Ectodermal cell (in vitro differentiated cells): ENCODE data around the gene NIBAN1.

Experiments used
- H3K27ac ChIP-seq: 2 replicates; pipeline ENCODE4 v1.7.0; 2013; ENCODE audit warnings: mild to moderate bottlenecking, low read depth, low read length; ENCODE audit not compliant: insufficient read depth, poor library complexity, severe bottlenecking
- H3K27me3 ChIP-seq: 2 replicates; pipeline ENCODE4 v1.7.0; 2013; ENCODE audit warnings: mild to moderate bottlenecking, low read length; ENCODE audit not compliant: insufficient read depth, control insufficient read depth, poor library complexity, severe bottlenecking
- H3K36me3 ChIP-seq: one replicate; pipeline ENCODE4 v1.7.0; 2013; ENCODE audit warnings: low read length; ENCODE audit not compliant: control insufficient read depth, insufficient read depth
- H3K4me1 ChIP-seq: one replicate; pipeline ENCODE4 v1.7.0; 2013; ENCODE audit warnings: low read length; ENCODE audit not compliant: control insufficient read depth, insufficient read depth
- H3K4me3 ChIP-seq: 2 replicates; pipeline ENCODE4 v1.7.0; 2013; ENCODE audit warnings: low read depth, low read length, control low read depth; ENCODE audit not compliant: insufficient read depth
- H3K9me3 ChIP-seq: 2 replicates; pipeline ENCODE4 v1.7.0; 2013; ENCODE audit warnings: mild to moderate bottlenecking, low read length, moderate library complexity; ENCODE audit not compliant: control insufficient read depth
- WGBS, 2 experiments: methylation state at CpG; one replicate each; pipeline ENCODE4 v1.1.7; 2013; ENCODE audit warnings: missing lambda C conversion rate in 2 of 2; 5-methylcytosine and 5-hydroxymethylcytosine counted together

Gene NIBAN1

GRCh38 chr1:184994301-184994700 is 20.0 kb upstream of the NIBAN1 start:
- no peaks in the 10 kb centered on the region for H3K27me3 ChIP-seq
- H3K4me1 ChIP-seq: no peaks in the 10 kb centered on the region
- H3K36me3 ChIP-seq: no peaks in the 10 kb centered on the region
- whole genome bisulfite sequencing, 2 experiments: 89 to 92% methylated on average over 1 of the region's 1 CpG
- no peak overlapping the region for H3K4me3 ChIP-seq
- peaks cover 4% of the 10 kb centered on the region for H3K9me3 ChIP-seq
- H3K27ac ChIP-seq: no peak overlapping the region

GRCh38 chr1:184992271-184992670 is 18.0 kb upstream of the NIBAN1 start:
- no peaks in the 10 kb centered on the region for H3K27me3 ChIP-seq
- peaks cover 4% of the 10 kb centered on the region for H3K9me3 ChIP-seq
- 92 to 94% methylated on average over 3 of the region's 3 CpGs for WGBS, 2 experiments
- no peaks in the 10 kb centered on the region for H3K36me3 ChIP-seq
- H3K4me1 ChIP-seq: no peaks in the 10 kb centered on the region
- no peak overlapping the region for H3K4me3 ChIP-seq
- no peak overlapping the region for H3K27ac ChIP-seq

- no peak overlapping the region for H3K4me3 ChIP-seq
- no peak overlapping the region for H3K27ac ChIP-seq
- H3K36me3 ChIP-seq: no peaks in the 10 kb centered on the region
- peaks cover 4% of the 10 kb centered on the region for H3K9me3 ChIP-seq
- no peaks in the 10 kb centered on the region for H3K4me1 ChIP-seq
- WGBS, 2 experiments: 71 to 93% methylated on average over 1 of the region's 1 CpG
- no peaks in the 10 kb centered on the region for H3K27me3 ChIP-seq
Observed at GRCh38 chr1:184990204-184990603, 15.9 kb upstream of the NIBAN1 start.

DNA sequence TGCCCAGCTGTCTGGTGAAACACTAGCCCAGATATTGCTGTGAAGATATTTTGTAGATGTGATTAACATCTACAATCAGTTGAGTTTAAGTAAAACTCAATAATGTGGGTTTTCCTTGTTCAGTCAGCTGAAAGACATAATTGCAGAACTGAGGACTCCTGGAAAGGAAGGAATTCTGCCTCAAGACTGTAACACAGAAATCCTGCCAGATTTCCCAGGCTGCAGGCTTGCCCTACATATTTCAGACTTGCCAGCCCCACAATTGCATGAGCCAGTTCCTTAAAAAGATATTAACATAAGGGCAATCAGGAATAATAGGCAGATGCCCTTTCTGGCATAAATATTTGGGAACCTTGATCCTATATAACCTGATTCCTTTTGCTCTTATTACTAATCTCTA is 14.2 kb upstream of the NIBAN1 start:
- H3K4me1 ChIP-seq: no peaks in the 10 kb centered on the region
- H3K36me3 ChIP-seq: no peaks in the 10 kb centered on the region
- H3K27me3 ChIP-seq: no peaks in the 10 kb centered on the region
- no peak overlapping the region for H3K4me3 ChIP-seq
- H3K27ac ChIP-seq: no peak overlapping the region
- no peaks in the 10 kb centered on the region for H3K9me3 ChIP-seq

GRCh38 chr1:184987696-184988095 is 13.4 kb upstream of the NIBAN1 start:
- no peak overlapping the region for H3K27ac ChIP-seq
- H3K36me3 ChIP-seq: no peaks in the 10 kb centered on the region
- no peaks in the 10 kb centered on the region for H3K9me3 ChIP-seq
- no peaks in the 10 kb centered on the region for H3K4me1 ChIP-seq
- WGBS, 2 experiments: 93 to 94% methylated on average over 1 of the region's 1 CpG
- H3K4me3 ChIP-seq: no peak overlapping the region
- H3K27me3 ChIP-seq: no peaks in the 10 kb centered on the region

DNA sequence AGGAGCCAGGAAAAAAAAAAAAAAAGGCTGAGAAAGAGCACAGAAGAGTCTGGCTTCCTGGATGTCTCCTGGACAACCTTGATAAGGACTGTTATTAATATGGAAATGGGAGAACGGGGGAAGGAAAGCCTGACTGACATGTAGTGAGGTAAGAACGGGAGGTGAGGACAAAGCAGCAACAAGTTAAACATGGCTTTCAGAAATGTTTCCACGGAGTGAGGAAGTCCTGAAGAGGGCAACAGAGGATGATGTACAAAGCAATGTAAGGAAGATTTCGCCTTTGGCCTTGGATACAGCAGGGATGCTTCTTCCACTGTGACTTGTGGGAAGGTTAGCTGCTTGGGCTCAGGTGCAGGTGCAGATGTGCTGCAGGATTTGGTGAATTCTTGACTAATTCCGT is 11.9 kb upstream of the NIBAN1 start:
- WGBS, 2 experiments: 54 to 62% methylated on average over 5 of the region's 5 CpGs
- Histone ChIP-seq H3K4me3 (no peak overlapping the region), H3K27me3 (no peaks in the 10 kb centered on the region), H3K27ac (no peak overlapping the region), H3K4me1 (no peaks in the 10 kb centered on the region), H3K36me3 (no peaks in the 10 kb centered on the region), H3K9me3 (no peaks in the 10 kb centered on the region)

GRCh38 chr1:184982002-184982954 is 8.0 kb upstream of the NIBAN1 start:
- Histone ChIP-seq H3K9me3 (no peaks in the 10 kb centered on the region), H3K27ac (no peak overlapping the region), H3K4me3 (no peak overlapping the region), H3K36me3 (no peaks in the 10 kb centered on the region), H3K4me1 (no peaks in the 10 kb centered on the region), H3K27me3 (no peaks in the 10 kb centered on the region)
- 59 to 63% methylated on average over 13 to 14 of the region's 14 CpGs for WGBS, 2 experiments

DNA sequence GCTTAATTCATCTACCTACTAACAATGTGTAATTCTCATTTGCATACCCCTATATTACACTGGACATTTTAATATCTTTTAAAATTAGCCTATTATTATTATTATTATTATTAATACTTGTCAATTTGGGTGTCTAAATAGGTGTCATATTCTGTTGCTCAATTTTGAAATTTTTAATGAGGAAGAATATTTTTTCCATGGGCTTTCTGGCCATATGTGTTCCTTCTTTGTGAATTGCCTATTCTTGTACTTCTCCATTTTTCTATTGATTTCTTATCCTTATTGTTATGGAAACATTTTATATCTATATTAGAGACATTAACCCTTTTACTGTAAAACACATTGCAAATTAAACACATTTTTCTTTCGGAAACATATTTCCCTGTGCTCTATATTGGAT is 6.4 kb upstream of the NIBAN1 start:
- no peak overlapping the region for H3K4me3 ChIP-seq
- peaks cover 12% of the 10 kb centered on the region for H3K27me3 ChIP-seq
- WGBS, 2 experiments: 90 to 100% methylated on average over 1 of the region's 1 CpG
- H3K27ac ChIP-seq: no peak overlapping the region
- H3K36me3 ChIP-seq: no peaks in the 10 kb centered on the region
- H3K4me1 ChIP-seq: no peaks in the 10 kb centered on the region
- no peaks in the 10 kb centered on the region for H3K9me3 ChIP-seq

DNA sequence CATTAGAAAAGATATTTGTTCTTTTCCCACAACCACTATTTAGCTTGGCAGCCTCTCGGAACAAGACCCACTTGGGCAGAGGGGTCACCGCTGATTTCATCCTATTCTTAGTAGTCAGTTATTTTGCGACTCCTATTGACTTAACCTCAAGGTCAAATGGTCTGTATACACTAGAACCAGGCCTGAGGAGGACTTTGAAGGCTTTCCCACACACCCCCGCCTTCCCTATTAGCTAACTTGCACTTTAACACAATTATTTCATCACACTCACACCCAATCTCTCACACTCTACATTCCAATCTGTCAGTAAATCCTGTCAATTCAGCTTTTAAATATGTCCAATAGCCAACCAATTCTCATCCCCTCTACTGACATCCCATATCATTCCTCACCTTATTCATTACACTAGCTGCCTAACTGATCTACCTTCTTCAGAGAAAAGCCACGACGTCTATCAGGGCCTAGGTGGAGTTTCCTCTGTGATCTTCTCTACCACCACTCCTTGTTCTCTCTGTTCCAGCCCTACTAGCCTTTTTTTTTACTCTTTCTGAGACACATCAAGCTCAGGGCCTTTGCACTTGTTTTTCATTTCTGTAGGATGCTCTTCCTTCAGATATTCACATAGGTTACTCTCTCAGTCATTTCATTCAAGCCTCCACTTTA is 1.0 kb upstream of the NIBAN1 start:
- Histone ChIP-seq H3K9me3 (no peaks in the 10 kb centered on the region), H3K27me3 (peaks cover 63% of the 10 kb centered on the region), H3K27ac (no peak overlapping the region), H3K4me3 (no peak overlapping the region), H3K4me1 (no peaks in the 10 kb centered on the region), H3K36me3 (no peaks in the 10 kb centered on the region)
- 87 to 89% methylated on average over 6 of the region's 6 CpGs for WGBS, 2 experiments

GRCh38 chr1:184974837-184975115 is 468 bp upstream of the NIBAN1 start:
- WGBS, 2 experiments: 79 to 86% methylated on average over 4 of the region's 4 CpGs
- no peaks in the 10 kb centered on the region for H3K36me3 ChIP-seq
- H3K4me1 ChIP-seq: no peaks in the 10 kb centered on the region
- peaks cover 63% of the 10 kb centered on the region for H3K27me3 ChIP-seq
- no peak overlapping the region for H3K4me3 ChIP-seq
- no peak overlapping the region for H3K27ac ChIP-seq
- H3K9me3 ChIP-seq: no peaks in the 10 kb centered on the region
